HepG2 (cell line): ENCODE data around the gene GNG7. TPM values are rescaled to one million over a fixed set of nuclear protein-coding genes. Genes with fewer than 3 reads are reported as not detected.

Experiments
- BRF2 ChIP-seq: sonication (generic); formaldehyde crosslinking; IDR thresholded peaks from 2 replicates; pipeline ENCODE4 v1.8.1; 2022; ENCODE audit warnings: mild to moderate bottlenecking, missing genetic modification reagents
- HBP1 ChIP-seq: IDR thresholded peaks from 2 replicates; pipeline ENCODE4 v1.6.1; 2016; ENCODE audit warnings: low read depth, control low read depth
- IKZF4 ChIP-seq: sonication (generic); formaldehyde crosslinking; IDR thresholded peaks from 2 replicates; pipeline ENCODE4 v1.5.1; 2020; ENCODE audit warnings: borderline replicate concordance, mild to moderate bottlenecking, low read depth, missing genetic modification reagents; ENCODE audit errors: not compliant biosample characterization
- ISL2 ChIP-seq: sonication (generic); formaldehyde crosslinking; IDR thresholded peaks from 2 replicates; pipeline ENCODE4 v1.5.0; 2020; ENCODE audit warnings: missing genetic modification reagents
- JARID2 ChIP-seq: sonication (generic); formaldehyde crosslinking; IDR thresholded peaks from 2 replicates; pipeline ENCODE4 v1.8.1; 2023; ENCODE audit warnings: missing genetic modification reagents, inconsistent platforms; ENCODE audit not compliant: insufficient replicate concordance
- KDM5A ChIP-seq: fragments of 200-600 bp; sonication (generic); IDR thresholded peaks from 2 replicates; pipeline ENCODE4 v1.7.0; 2018; ENCODE audit warnings: antibody characterized with exemption, mild to moderate bottlenecking, low read length, borderline replicate concordance
- MTA1 ChIP-seq: sonication (generic); formaldehyde crosslinking; IDR thresholded peaks from 2 replicates; pipeline ENCODE4 v1.4.0; 2020; ENCODE audit warnings: missing genetic modification reagents, mild to moderate bottlenecking, borderline replicate concordance
- NONO ChIP-seq, 2 experiments: fragments of 450-650 bp in 1 of 2; sonication (generic) in 1 of 2; formaldehyde crosslinking in 1 of 2; IDR thresholded peaks in 1 of 2; conservative IDR thresholded peaks in 1 of 2; 2 replicates each; pipeline versions ENCODE4 v1.6.1 to v1.8.0; 2017 to 2022; ENCODE audit warnings: mild to moderate bottlenecking in 1 of 2, missing genetic modification reagents in 1 of 2, moderate library complexity in 1 of 2
- PLSCR1 ChIP-seq: sonication (generic); formaldehyde crosslinking; IDR thresholded peaks from 2 replicates; pipeline ENCODE4 v1.5.0; 2020; ENCODE audit warnings: missing genetic modification reagents, mild to moderate bottlenecking, borderline replicate concordance
- RXRB ChIP-seq: IDR thresholded peaks from 2 replicates; pipeline ENCODE4 v1.6.1; 2016; ENCODE audit warnings: borderline replicate concordance, missing genetic modification reagents, missing compliant biosample characterization
- SALL1 ChIP-seq: sonication (generic); formaldehyde crosslinking; IDR thresholded peaks from 2 replicates; pipeline ENCODE4 v1.8.0; 2022; ENCODE audit warnings: mild to moderate bottlenecking, missing genetic modification reagents
- SMAD9 ChIP-seq: sonication (generic); formaldehyde crosslinking; IDR thresholded peaks from 2 replicates; pipeline ENCODE4 v1.5.1; 2020; ENCODE audit warnings: mild to moderate bottlenecking, missing genetic modification reagents
- SRY ChIP-seq: sonication (generic); formaldehyde crosslinking; IDR thresholded peaks from 2 replicates; pipeline ENCODE4 v1.8.0; 2022; ENCODE audit warnings: mild to moderate bottlenecking, missing genetic modification reagents
- TFE3 ChIP-seq: IDR thresholded peaks from 2 replicates; pipeline ENCODE4 v1.6.1; 2016
- ZBTB7B ChIP-seq: sonication (generic); formaldehyde crosslinking; IDR thresholded peaks from 2 replicates; pipeline ENCODE4 v1.4.0; 2020; ENCODE audit warnings: missing genetic modification reagents
- ZIK1 ChIP-seq: sonication (generic); formaldehyde crosslinking; IDR thresholded peaks from 2 replicates; pipeline ENCODE4 v1.5.0; 2020; ENCODE audit warnings: mild to moderate bottlenecking, low read depth, missing genetic modification reagents, borderline replicate concordance
- ZNF235 ChIP-seq: sonication (generic); formaldehyde crosslinking; IDR thresholded peaks from 2 replicates; pipeline ENCODE4 v1.8.1; 2023; ENCODE audit warnings: mild to moderate bottlenecking, missing genetic modification reagents, borderline replicate concordance
- ZNF280B ChIP-seq: sonication (generic); formaldehyde crosslinking; IDR thresholded peaks from 2 replicates; pipeline ENCODE4 v1.5.0; 2020; ENCODE audit warnings: missing genetic modification reagents, mild to moderate bottlenecking, borderline replicate concordance
- ZNF292 ChIP-seq: sonication (generic); formaldehyde crosslinking; IDR thresholded peaks from 2 replicates; pipeline ENCODE4 v1.8.1; 2022; ENCODE audit warnings: mild to moderate bottlenecking, low read depth, missing genetic modification reagents, borderline replicate concordance
- ZNF597 ChIP-seq: sonication (generic); formaldehyde crosslinking; IDR thresholded peaks from 2 replicates; pipeline ENCODE4 v1.5.0; 2020; ENCODE audit warnings: missing genetic modification reagents
- ZNF709 ChIP-seq: sonication (generic); formaldehyde crosslinking; IDR thresholded peaks from 2 replicates; pipeline ENCODE4 v1.5.0; 2020; ENCODE audit warnings: mild to moderate bottlenecking, missing genetic modification reagents
- polyA plus RNA-seq, 8 experiments: library from polyadenylated mRNA; depleted of rRNA in 3 of 8; stranded (reverse) in 7 of 8; unstranded in 1 of 8; fragments of >200 nt; fragmentation: Illumina TruSeq in 4 of 8; extraction: Trizol in 4 of 8; gene quantifications; 2 replicates each; pipeline versions ENCODE4 v1.2.1 to v1.2.3, GENCODE V29; 2011 to 2016; ENCODE audit warnings: low read depth in 4 of 8, missing spikeins in 1 of 8, mixed read lengths in 1 of 8; ENCODE audit not compliant: insufficient read depth in 1 of 8
- total RNA-seq, 5 experiments: library from RNA; depleted of rRNA; stranded (reverse); fragments of >200 nt; fragmentation: Illumina TruSeq; extraction: Trizol; gene quantifications; 2 replicates each; pipeline ENCODE4 v1.2.3, GENCODE V29; 2016; ENCODE audit warnings: low read depth in 1 of 5

GNG7 gene
- total and polyA plus RNA-seq, 2 of the 13 experiments (the other 11 are each of a cell fraction or from before 2014, with no cell fraction given) = 1.4 to 3.3 TPM

GRCh38 chr19:2475018-2475701 lies 227.3 kb downstream of the GNG7 start (continued):
- TF ChIP-seq ZNF280B (CRISPR knock-in tag) (no peak), SALL1 (no peak; the same call in 1 of the 2 replicates), ISL2 (CRISPR knock-in tag) (0 out of 2 replicates have a peak, but pooled peaks have one; percentile 29), ZBTB7B (CRISPR knock-in tag) (peak; percentile 47; the same call in 1 of the 2 replicates), MTA1 (CRISPR knock-in tag) (no peak; the same call in 1 of the 2 replicates), ZIK1 (CRISPR knock-in tag) (no peak), SMAD9 (no peak), BRF2 (CRISPR knock-in tag) (no peak), JARID2 (no peak), TFE3 (CRISPR knock-in tag) (no peak), HBP1 (CRISPR knock-in tag) (no peak), ZNF235 (CRISPR knock-in tag) (no peak), NONO (IDR thresholded peaks at IDR 0.05) (no peak), NONO (CRISPR knock-in tag; conservative IDR thresholded peaks at IDR 0.05) (no peak; the same call in 1 of the 2 replicates), IKZF4 (no peak), KDM5A (no peak), ZNF709 (no peak), ZNF292 (CRISPR knock-in tag) (no peak), ZNF597 (CRISPR knock-in tag) (no peak), RXRB (CRISPR knock-in tag) (no peak), PLSCR1 (CRISPR knock-in tag) (no peak), SRY (CRISPR knock-in tag) (no peak)
